CD4-positive, alpha-beta T cell (primary cell): ENCODE measurements around the gene BICDL2. TPM values are rescaled to one million over a fixed set of nuclear protein-coding genes. Genes with fewer than 3 reads are reported as not detected.

Experiments
- ATAC-seq: fragments of 200-7000 bp; cut with Tn5 transposase; one replicate; pipeline ENCODE4 v1.10.0; 2022; ENCODE audit warnings: mild to moderate bottlenecking; ENCODE audit not compliant: poor library complexity
- CTCF ChIA-PET: fragments of 350-600 bp; sonication (Branson Sonifier 250); formaldehyde crosslinking; loops from one replicate; lab custom pipeline; 2021; ENCODE audit warnings: antibody characterized with exemption, inconsistent platforms; lab: Charles Lee
- POLR2A ChIA-PET: fragments of 350-600 bp; sonication (Branson Sonifier 250); formaldehyde crosslinking; loops from one replicate; lab custom pipeline; 2021; ENCODE audit warnings: antibody characterized with exemption, inconsistent platforms; lab: Charles Lee
- DNase-seq, 14 experiments: peaks; one replicate each; pipeline ENCODE4 v3.0.0-alpha.2; 2013 to 2020; ENCODE audit warnings: mixed read lengths in 2 of 14
- H3K27ac ChIP-seq, 2 donors: one replicate each; pipeline versions ENCODE4 v1.5.1 to v1.7.0; 2013; ENCODE audit warnings: low read length in 2 of 2, low read depth in 1 of 2, mild to moderate bottlenecking in 1 of 2
- H3K27me3 ChIP-seq, 2 experiments: 1 replicate in 1 of 2; 2 replicates in 1 of 2; pipeline versions ENCODE4 v1.6.1 to v1.7.0; 2013; ENCODE audit warnings: low read length in 2 of 2, control low read depth in 1 of 2, mild to moderate bottlenecking in 1 of 2, moderate library complexity in 1 of 2; ENCODE audit not compliant: insufficient read depth in 2 of 2, control insufficient read depth in 1 of 2
- H3K36me3 ChIP-seq: one replicate; pipeline ENCODE4 v1.6.1; 2013; ENCODE audit warnings: low read length, control low read depth; ENCODE audit not compliant: insufficient read depth
- H3K4me1 ChIP-seq: one replicate; pipeline ENCODE4 v1.6.1; 2013; ENCODE audit warnings: low read length, control low read depth; ENCODE audit not compliant: insufficient read depth
- H3K4me3 ChIP-seq: one replicate; pipeline ENCODE4 v1.5.1; 2013; ENCODE audit warnings: mild to moderate bottlenecking, low read length, moderate library complexity
- H3K9me3 ChIP-seq, 2 experiments: 1 replicate in 1 of 2; 2 replicates in 1 of 2; pipeline versions ENCODE4 v1.6.1 to v1.7.0; 2013; ENCODE audit warnings: low read length in 2 of 2, mild to moderate bottlenecking in 2 of 2, control low read depth in 1 of 2, moderate library complexity in 1 of 2; ENCODE audit not compliant: control insufficient read depth in 1 of 2, insufficient read depth in 1 of 2
- H3K27ac Mint-ChIP-seq: one replicate; pipeline ENCODE4 v1.8.0; 2020; ENCODE audit warnings: mixed read lengths
- H3K27me3 Mint-ChIP-seq: one replicate; pipeline ENCODE4 v1.8.0; 2021; ENCODE audit warnings: mixed read lengths
- H3K36me3 Mint-ChIP-seq: one replicate; pipeline ENCODE4 v1.8.0; 2021; ENCODE audit warnings: low read depth, mixed read lengths
- H3K4me1 Mint-ChIP-seq: one replicate; pipeline ENCODE4 v1.8.0; 2021; ENCODE audit warnings: low read depth, mixed read lengths
- H3K4me3 Mint-ChIP-seq: one replicate; pipeline ENCODE4 v1.8.0; 2020; ENCODE audit warnings: mild to moderate bottlenecking, mixed read lengths
- H3K9me3 Mint-ChIP-seq: one replicate; pipeline ENCODE4 v1.8.0; 2020; ENCODE audit warnings: mixed read lengths
- CTCF ChIP-seq: fragments of 200-600 bp; IDR thresholded peaks from one replicate; pipeline ENCODE4 v1.8.0; 2022; ENCODE audit warnings: antibody characterized with exemption, mild to moderate bottlenecking
- intact Hi-C, 2 experiments: fragments of 100-400 bp; cut with DNase I in 1 of 2; cut with micrococcal nuclease in 1 of 2; formaldehyde crosslinking; loops; one replicate each; pipeline versions ENCODE4 v1.15.1 to v1.9.0; 2023 to 2025; cut with DNase I, micrococcal nuclease
- total RNA-seq, 174 experiments: library from RNA in 2 of 174; stranded (reverse) in 2 of 174; gene quantifications; one replicate each; pipeline ENCODE4 v1.2.3 and lab custom pipeline; 2021 to 2026

BICDL2 gene
- total RNA-seq, 2 experiments from 2014 or later, result not detected

- intact Hi-C loops, result loop anchor here in 1 of 2 experiments (2.0 to 5.0 kb wide), 3 partner anchors 37 to 106 kb away; partner anchors contain the start of genes FLYWCH1 and TNFRSF12A
- H3K4me1 ChIP-seq, result peaks cover 29% of the 10 kb centered on the region
- peak; percentile 89 for TF ChIP-seq CTCF
- H3K4me3 ChIP-seq, result no peak overlapping the region
- peaks cover 0 to 7% of the 10 kb centered on the region in 2 experiments for H3K9me3 ChIP-seq
- no peaks in the 10 kb centered on the region for H3K36me3 Mint-ChIP-seq
- CTCF ChIA-PET, result interaction anchor here (1.2 to 2.9 kb wide), 2 partner anchors 17 to 48 kb away, joined by 3 to 10 read pairs; no protein-coding TSS in a partner anchor
- H3K27me3 ChIP-seq, result peaks cover 0 to 3% of the 10 kb centered on the region in 2 experiments
- no peak overlapping the region for H3K27ac Mint-ChIP-seq
- ATAC-seq, result peak; percentile 51
- no peaks in the 10 kb centered on the region for H3K27me3 Mint-ChIP-seq
- POLR2A ChIA-PET, result no interaction called here
- H3K36me3 ChIP-seq, result no peaks in the 10 kb centered on the region
- no peaks in the 10 kb centered on the region for H3K9me3 Mint-ChIP-seq
- peak in 13 of 14 experiments; percentile 31 to 83 (median 58) for DNase-seq
- no peak overlapping the region for H3K27ac ChIP-seq
- no peaks in the 10 kb centered on the region for H3K4me1 Mint-ChIP-seq
- no peak overlapping the region for H3K4me3 Mint-ChIP-seq
Measured at GRCh38 chr16:2983706-2984136, 53.0 kb downstream of the BICDL2 start.

DNA sequence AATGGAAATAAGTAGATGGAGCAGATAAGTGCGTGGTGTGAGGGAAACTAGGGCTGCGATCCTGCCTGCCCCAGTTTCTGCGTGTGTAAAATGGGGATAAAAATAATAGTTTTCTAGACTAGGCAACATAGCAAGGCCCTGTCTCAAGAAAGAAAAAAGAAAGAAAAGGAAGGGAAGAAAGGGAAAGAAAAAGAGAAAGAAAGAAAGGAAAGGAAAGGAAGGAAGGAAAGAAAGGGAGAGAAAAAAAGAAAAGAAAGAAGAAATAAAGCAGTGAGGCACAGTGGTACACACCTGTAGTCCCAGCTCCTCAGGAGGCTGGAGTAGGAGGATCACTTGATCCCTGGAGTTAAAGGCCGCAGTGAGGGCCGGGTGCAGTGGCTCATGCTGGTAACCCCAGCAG, 54.3 kb downstream of the BICDL2 start:
- no peak overlapping the region for H3K27ac Mint-ChIP-seq

GRCh38 chr16:2981899-2982250, 54.9 kb downstream of the BICDL2 start:
- Mint-ChIP-seq H3K9me3 (no peaks in the 10 kb centered on the region), H3K27me3 (no peaks in the 10 kb centered on the region), H3K4me3 (peak overlapping the region; percentile 75), H3K36me3 (no peaks in the 10 kb centered on the region), H3K27ac (no peak overlapping the region), H3K4me1 (no peaks in the 10 kb centered on the region)
- H3K4me3 ChIP-seq, result no peak overlapping the region
- CTCF ChIA-PET, result interaction anchor here (0.7 to 1.7 kb wide), 2 partner anchors 12 kb away, joined by 3 to 4 read pairs; no protein-coding TSS in a partner anchor
- ATAC-seq, result no peak
- peaks cover 0 to 3% of the 10 kb centered on the region in 2 experiments for H3K27me3 ChIP-seq
- H3K4me1 ChIP-seq, result peaks cover 29% of the 10 kb centered on the region
- no peak for DNase-seq
- no peaks in the 10 kb centered on the region for H3K36me3 ChIP-seq
- intact Hi-C loops, result loop anchor here in 1 of 2 experiments (2.0 to 5.0 kb wide), 3 partner anchors 39 to 105 kb away; partner anchors contain the start of genes FLYWCH1 and TNFRSF12A
- peaks cover 0 to 7% of the 10 kb centered on the region in 2 experiments for H3K9me3 ChIP-seq
- POLR2A ChIA-PET, result interaction anchor here (0.7 to 2.1 kb wide), 2 partner anchors 13 to 67 kb away, joined by 3 to 22 read pairs; partner anchors contain the start of gene PAQR4
- no peak for TF ChIP-seq CTCF
- no peak overlapping the region for H3K27ac ChIP-seq

More for the DNA sequence above, 54.3 kb downstream of the BICDL2 start:
- POLR2A ChIA-PET, result interaction anchor here (0.7 kb wide), 1 partner anchor 66 kb away, joined by 3 read pairs; no protein-coding TSS in a partner anchor
- Histone ChIP-seq H3K36me3 (no peaks in the 10 kb centered on the region), H3K4me1 (peaks cover 29% of the 10 kb centered on the region), H3K9me3 (peaks cover 0 to 7% of the 10 kb centered on the region in 2 experiments), H3K27ac (no peak overlapping the region), H3K27me3 (peaks cover 0 to 3% of the 10 kb centered on the region in 2 experiments), H3K4me3 (no peak overlapping the region)
- no peak for TF ChIP-seq CTCF
- DNase-seq, result no peak
- no peaks in the 10 kb centered on the region for H3K9me3 Mint-ChIP-seq
- ATAC-seq, result no peak
- no peaks in the 10 kb centered on the region for H3K4me1 Mint-ChIP-seq
- intact Hi-C loops, result loop anchor here in 1 of 2 experiments (2.0 to 5.0 kb wide), 3 partner anchors 38 to 105 kb away; partner anchors contain the start of genes FLYWCH1 and TNFRSF12A
- no peaks in the 10 kb centered on the region for H3K27me3 Mint-ChIP-seq
- CTCF ChIA-PET, result interaction anchor here (1.7 kb wide), 1 partner anchor 12 kb away, joined by 4 read pairs; no protein-coding TSS in a partner anchor
- no peak overlapping the region for H3K4me3 Mint-ChIP-seq
- no peaks in the 10 kb centered on the region for H3K36me3 Mint-ChIP-seq
